Testis (tissue), 3 donors: ENCODE data around the gene SLC35E1. TPM values are rescaled to one million over a fixed set of nuclear protein-coding genes. Genes with fewer than 3 reads are reported as not detected.

Experiments
- DNase-seq: peaks from one replicate; pipeline ENCODE4 v3.0.0-alpha.2; 2019
- H3K27ac ChIP-seq, 2 donors: fragments of 200-600 bp; sonication (generic); one replicate each; pipeline ENCODE4 v1.5.1; 2019
- H3K27me3 ChIP-seq: fragments of 200-600 bp; sonication (generic); one replicate; pipeline ENCODE4 v1.5.1; 2019
- H3K36me3 ChIP-seq: fragments of 200-600 bp; sonication (generic); one replicate; pipeline ENCODE4 v1.5.1; 2017; ENCODE audit warnings: low read depth; ENCODE audit errors: missing control alignments
- H3K4me1 ChIP-seq: fragments of 200-600 bp; sonication (generic); one replicate; pipeline ENCODE4 v1.5.1; 2019
- H3K4me3 ChIP-seq, 2 donors: fragments of 200-600 bp; sonication (generic); one replicate each; pipeline ENCODE4 v1.5.1; 2017 to 2019
- H3K9me3 ChIP-seq: fragments of 200-600 bp; sonication (generic); one replicate; pipeline ENCODE4 v1.5.1; 2017
- POLR2A ChIP-seq: fragments of 450-650 bp; IDR thresholded peaks from one replicate; pipeline ENCODE4 v1.6.1; 2017; ENCODE audit warnings: antibody characterized with exemption, mild to moderate bottlenecking, moderate library complexity
- WGBS, 2 donors: methylation state at CpG; one replicate each; pipeline ENCODE4 v1.1.5; 2018; 5-methylcytosine and 5-hydroxymethylcytosine counted together
- intact Hi-C: fragments of 100-400 bp; cut with DNase I; formaldehyde crosslinking; loops from one replicate; pipeline ENCODE4 v1.15.1; 2023; ENCODE audit warnings: low total_unique reads
- polyA plus RNA-seq: library from polyadenylated mRNA; stranded (reverse); fragments of 350-450 nt; fragmentation: Illumina TruSeq; extraction: RNeasy Lipid Tissue Mini Kit (QIAGEN cat#74804); gene quantifications from one replicate; pipeline ENCODE4 v1.2.3, GENCODE V29; 2014; ENCODE audit warnings: low read depth, low replicate concordance; ENCODE audit not compliant: insufficient read depth
- total RNA-seq, 2 donors: library from RNA; depleted of rRNA; stranded (reverse); fragments of >200 nt; gene quantifications; one replicate each; pipeline ENCODE4 v1.2.3, GENCODE V29; 2016
- TF ChIP-seq, protein P1 (sequence below), 3 experiments: fragments of 450-650 bp in 2 of 3; fragments of 200-600 bp in 1 of 3; sonication (generic) in 1 of 3; IDR thresholded peaks; one replicate each; pipeline ENCODE4 v1.5.1; 2016 to 2019; ENCODE audit warnings: antibody characterized with exemption in 3 of 3, mild to moderate bottlenecking in 2 of 3, moderate library complexity in 1 of 3

The SLC35E1 gene
- total and polyA plus RNA-seq, 3 donors from 2014 or later, result 20.3 to 56.3 (median 54.0) TPM

DNA sequence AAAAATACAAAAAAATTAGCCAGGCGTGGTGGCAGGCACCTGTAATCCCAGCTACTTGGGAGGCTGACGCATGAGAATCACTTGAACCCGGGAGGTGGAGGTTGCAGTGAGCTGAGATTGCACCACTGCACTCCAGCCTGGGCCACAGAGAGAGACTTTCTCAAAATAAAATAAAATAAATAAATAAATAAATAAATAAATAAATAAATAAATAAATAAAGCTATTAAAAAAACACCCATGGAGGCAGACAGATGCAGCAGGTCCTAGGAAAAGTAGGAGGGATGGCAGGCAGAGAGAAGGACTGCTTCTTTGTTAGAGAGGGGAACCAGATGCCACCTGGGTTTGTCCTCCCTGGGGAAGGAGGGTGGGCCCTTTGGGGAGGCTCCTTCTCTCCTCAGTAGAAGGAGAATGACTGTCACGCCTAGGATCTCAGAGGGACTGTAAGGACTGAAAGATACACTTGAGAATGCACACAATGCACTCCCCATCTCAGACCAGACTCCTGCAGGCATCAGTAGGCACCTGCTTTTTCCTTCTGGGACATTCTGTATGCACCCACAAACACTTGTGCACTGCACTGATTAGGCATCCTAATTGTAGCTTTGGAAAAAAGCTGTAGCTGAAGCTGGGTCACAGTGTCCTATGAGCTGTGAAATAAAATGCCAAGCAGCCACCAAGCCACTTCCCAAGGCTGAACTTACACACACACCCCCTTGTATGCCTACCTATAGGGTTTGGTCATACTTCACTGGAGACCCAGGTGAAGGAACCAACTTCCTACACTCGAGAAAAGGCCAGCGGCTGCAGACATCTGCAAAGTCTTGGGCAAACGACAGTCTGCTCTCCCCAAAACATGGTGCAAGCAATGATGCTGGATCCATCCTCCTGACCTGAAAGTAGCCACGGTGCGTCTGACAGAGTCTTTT is 18.9 kb upstream of the SLC35E1 start:
- TF ChIP-seq POLR2A, result no peak
- TF ChIP-seq, protein P1, sequence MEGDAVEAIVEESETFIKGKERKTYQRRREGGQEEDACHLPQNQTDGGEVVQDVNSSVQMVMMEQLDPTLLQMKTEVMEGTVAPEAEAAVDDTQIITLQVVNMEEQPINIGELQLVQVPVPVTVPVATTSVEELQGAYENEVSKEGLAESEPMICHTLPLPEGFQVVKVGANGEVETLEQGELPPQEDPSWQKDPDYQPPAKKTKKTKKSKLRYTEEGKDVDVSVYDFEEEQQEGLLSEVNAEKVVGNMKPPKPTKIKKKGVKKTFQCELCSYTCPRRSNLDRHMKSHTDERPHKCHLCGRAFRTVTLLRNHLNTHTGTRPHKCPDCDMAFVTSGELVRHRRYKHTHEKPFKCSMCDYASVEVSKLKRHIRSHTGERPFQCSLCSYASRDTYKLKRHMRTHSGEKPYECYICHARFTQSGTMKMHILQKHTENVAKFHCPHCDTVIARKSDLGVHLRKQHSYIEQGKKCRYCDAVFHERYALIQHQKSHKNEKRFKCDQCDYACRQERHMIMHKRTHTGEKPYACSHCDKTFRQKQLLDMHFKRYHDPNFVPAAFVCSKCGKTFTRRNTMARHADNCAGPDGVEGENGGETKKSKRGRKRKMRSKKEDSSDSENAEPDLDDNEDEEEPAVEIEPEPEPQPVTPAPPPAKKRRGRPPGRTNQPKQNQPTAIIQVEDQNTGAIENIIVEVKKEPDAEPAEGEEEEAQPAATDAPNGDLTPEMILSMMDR (IDR thresholded peaks at IDR 0.05), result no peak
- intact Hi-C loops, result no loop called here
- Histone ChIP-seq H3K27me3 (no peaks in the 10 kb centered on the region), H3K4me1 (peaks cover 53% of the 10 kb centered on the region), H3K27ac (no peak overlapping the region), H3K9me3 (no peaks in the 10 kb centered on the region), H3K36me3 (no peaks in the 10 kb centered on the region), H3K4me3 (no peak overlapping the region)
- WGBS, 2 donors, result 81 to 84% methylated on average over 9 of the region's 9 CpGs
- DNase-seq, result no peak

DNA sequence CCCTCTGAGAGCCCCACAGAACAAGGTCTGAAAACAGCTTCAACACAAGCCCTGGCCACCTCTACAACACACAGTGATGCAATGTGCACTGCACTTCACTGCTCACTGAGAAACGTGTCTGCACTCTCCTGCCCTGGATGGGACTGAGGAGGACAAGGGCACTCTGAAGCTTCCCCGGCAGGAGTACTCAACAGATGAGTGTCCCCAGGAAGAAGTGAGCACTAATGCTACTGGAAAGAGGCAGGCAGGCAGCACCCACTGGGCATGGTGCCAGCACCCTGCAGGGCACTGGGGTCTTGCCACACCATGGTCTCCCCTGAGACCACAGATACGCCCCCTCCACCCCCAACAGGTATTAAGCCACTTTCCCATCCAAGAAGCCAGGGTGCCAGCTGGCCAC is 17.7 kb upstream of the SLC35E1 start:
- Histone ChIP-seq H3K4me3 (no peak overlapping the region), H3K27ac (no peak overlapping the region), H3K4me1 (peaks cover 59% of the 10 kb centered on the region), H3K9me3 (no peaks in the 10 kb centered on the region), H3K27me3 (no peaks in the 10 kb centered on the region), H3K36me3 (no peaks in the 10 kb centered on the region)
- no peak for DNase-seq
- TF ChIP-seq, protein P1 (IDR thresholded peaks at IDR 0.05), result no peak
- no peak for TF ChIP-seq POLR2A
- intact Hi-C loops, result no loop called here
- WGBS, 2 donors, result 68 to 79% methylated on average over 3 of the region's 3 CpGs

DNA sequence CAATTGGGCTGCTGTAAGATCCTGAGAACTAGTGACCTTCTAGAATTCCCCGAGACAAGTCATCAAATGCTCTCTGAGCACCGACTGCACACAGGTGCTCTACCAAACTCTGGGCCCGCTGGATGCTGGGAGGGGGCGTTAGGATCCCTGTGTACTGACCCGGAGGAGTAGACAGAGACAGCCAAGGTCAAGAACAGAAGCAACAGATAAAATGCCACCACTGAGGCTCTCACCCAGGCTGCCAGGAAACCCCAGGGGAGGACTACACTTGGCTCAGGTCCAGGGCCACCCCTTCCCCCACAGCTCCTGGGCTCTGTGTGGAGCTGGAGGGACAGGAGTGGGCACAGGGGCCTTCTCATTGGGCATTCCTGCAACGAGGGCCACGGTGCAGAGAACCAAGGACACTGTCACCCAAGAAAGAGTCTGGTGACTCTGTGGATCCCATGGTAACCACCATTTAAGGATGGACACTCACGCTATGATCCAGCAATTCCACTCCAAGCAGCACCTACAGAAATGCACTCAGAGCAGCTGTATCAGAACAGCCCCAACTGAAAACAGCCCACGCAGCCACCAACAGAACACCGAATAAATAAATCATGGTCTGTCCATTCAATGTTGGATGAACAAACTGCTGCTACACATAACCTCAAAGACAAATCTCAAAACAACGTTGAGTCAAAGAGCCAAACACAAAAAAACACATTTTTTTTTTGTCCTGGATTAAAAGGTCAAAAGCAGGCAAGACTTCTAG is 16.8 kb upstream of the SLC35E1 start:
- peaks cover 61% of the 10 kb centered on the region for H3K4me1 ChIP-seq
- peak; percentile 65 for DNase-seq
- 41 to 53% methylated on average over 5 to 11 of the region's 11 CpGs for WGBS, 2 donors

DNA sequence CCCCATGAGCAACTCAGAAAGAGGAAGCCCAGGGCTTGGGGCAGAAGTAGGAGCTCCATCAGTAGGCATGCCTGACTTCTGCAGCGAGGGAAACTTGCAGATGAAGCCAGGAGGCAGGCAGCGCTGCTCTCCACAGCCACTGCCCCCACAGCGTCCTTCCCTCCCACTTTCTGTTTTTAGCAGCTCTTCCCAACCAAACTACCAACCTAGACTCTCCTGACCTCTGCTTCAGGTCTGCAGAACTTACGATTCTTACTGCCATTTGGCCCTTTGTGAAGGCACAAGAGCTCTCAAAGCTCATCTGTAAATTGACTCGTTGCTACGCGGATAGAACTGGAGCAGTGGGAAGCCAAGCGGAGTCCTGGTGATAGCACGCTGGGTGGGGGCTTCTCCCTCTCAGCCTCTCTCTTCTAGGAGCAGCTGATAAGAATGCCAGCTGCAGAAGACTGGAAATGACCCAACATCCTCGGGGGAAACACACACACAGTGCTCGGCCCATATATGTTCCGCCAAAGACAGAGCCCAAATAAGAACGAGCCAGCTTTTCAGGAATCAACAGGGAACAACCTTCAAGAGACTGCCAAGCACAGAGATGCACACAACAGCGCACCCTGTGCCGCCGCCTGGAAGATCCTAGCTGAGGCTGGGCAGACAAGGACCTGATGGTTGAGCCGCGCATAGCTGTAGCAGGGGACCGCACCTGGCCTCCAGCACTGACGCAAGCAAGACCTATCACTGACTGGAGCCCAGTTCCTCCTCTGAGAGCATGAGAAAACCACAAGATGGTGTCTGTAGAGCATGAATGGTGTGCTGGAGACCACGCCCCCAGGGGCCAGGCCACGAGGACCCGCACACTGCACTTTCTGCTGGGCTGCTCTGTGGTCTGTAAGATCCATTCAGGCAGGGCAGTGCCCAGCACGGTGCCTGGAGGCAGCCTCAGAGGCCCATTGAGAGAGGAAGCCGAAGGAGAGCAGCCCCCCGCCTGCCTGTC is 15.9 kb upstream of the SLC35E1 start:
- no peak overlapping the region for H3K4me3 ChIP-seq

More for the DNA sequence above, 16.8 kb upstream of the SLC35E1 start:
- TF ChIP-seq, protein P1 (IDR thresholded peaks at IDR 0.05), result no peak
- no peak for TF ChIP-seq POLR2A
- intact Hi-C loops, result no loop called here
- Histone ChIP-seq H3K36me3 (no peaks in the 10 kb centered on the region), H3K9me3 (no peaks in the 10 kb centered on the region), H3K4me3 (no peak overlapping the region), H3K27me3 (no peaks in the 10 kb centered on the region), H3K27ac (peak overlapping the region in 1 of 2 donors; percentile 60)

More for the DNA sequence above, 15.9 kb upstream of the SLC35E1 start:
- Histone ChIP-seq H3K4me1 (peaks cover 70% of the 10 kb centered on the region), H3K27ac (peak overlapping the region in 1 of 2 donors; percentile 60), H3K36me3 (no peaks in the 10 kb centered on the region), H3K27me3 (no peaks in the 10 kb centered on the region), H3K9me3 (no peaks in the 10 kb centered on the region)
- 18 to 20% methylated on average over 16 to 26 of the region's 26 CpGs for WGBS, 2 donors
- DNase-seq, result peak; percentile 80
- TF ChIP-seq, protein P1 (IDR thresholded peaks at IDR 0.05), result no peak
- TF ChIP-seq POLR2A, result no peak
- intact Hi-C loops, result no loop called here
